Liver (tissue), 3 donors: ENCODE measurements around the gene ZNF219.

Experiments
- TAF1 ChIP-seq: conservative IDR thresholded peaks from 2 replicates; pipeline ENCODE4 v1.6.1; 2016; ENCODE audit warnings: antibody characterized with exemption, mild to moderate bottlenecking
- YY1 ChIP-seq: IDR thresholded peaks from 2 replicates; pipeline ENCODE4 v1.6.1; 2016; ENCODE audit warnings: antibody characterized with exemption, mild to moderate bottlenecking
- TF ChIP-seq, protein P1 (sequence below): fragments of 150-350 bp; IDR thresholded peaks from 2 replicates; pipeline ENCODE4 v1.5.1; 2017; ENCODE audit warnings: improper control_type of control experiment, low read depth, low read length; ENCODE audit not compliant: missing input control
- donor health status: healthy.
- donor health status: healthy.

DNA sequence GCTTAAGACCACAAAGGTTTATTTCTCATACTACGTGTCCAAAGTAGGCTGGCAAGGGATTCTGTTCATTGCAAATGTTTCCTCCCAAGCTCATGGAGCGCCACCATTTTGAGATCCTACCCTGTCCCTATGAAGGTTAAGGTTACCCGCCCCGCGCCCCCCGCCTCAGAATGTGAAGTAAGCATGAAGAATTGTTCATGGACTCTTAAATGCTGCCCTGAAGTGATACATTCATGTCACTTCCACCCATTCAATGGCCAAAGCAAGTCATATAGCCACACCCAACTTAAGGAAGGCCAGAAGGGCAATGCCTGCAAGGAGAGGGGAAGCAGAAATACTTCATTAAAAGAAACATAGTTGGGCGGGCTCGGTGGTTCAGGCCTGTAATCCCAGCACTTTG is 6.6 kb upstream of the ZNF219 start:
- TF ChIP-seq YY1, result no peak
- TF ChIP-seq, protein P1, sequence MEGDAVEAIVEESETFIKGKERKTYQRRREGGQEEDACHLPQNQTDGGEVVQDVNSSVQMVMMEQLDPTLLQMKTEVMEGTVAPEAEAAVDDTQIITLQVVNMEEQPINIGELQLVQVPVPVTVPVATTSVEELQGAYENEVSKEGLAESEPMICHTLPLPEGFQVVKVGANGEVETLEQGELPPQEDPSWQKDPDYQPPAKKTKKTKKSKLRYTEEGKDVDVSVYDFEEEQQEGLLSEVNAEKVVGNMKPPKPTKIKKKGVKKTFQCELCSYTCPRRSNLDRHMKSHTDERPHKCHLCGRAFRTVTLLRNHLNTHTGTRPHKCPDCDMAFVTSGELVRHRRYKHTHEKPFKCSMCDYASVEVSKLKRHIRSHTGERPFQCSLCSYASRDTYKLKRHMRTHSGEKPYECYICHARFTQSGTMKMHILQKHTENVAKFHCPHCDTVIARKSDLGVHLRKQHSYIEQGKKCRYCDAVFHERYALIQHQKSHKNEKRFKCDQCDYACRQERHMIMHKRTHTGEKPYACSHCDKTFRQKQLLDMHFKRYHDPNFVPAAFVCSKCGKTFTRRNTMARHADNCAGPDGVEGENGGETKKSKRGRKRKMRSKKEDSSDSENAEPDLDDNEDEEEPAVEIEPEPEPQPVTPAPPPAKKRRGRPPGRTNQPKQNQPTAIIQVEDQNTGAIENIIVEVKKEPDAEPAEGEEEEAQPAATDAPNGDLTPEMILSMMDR, result no peak
- no peak for TF ChIP-seq TAF1
